GM13977 (cell line): ENCODE data around the gene CWF19L2.

ENCODE experiments used
- DNase-seq: peaks from one replicate; pipeline ENCODE4 v3.0.0; 2012; ENCODE audit warnings: low spot score
- CTCF ChIP-seq: IDR thresholded peaks from 2 replicates; pipeline ENCODE4 v1.5.1; 2012; ENCODE audit warnings: mild to moderate bottlenecking, control low read depth; ENCODE audit not compliant: insufficient read depth; ENCODE audit errors: extremely low read depth, missing control alignments
- in situ Hi-C: fragments of 300-500 bp; cut with MboI; formaldehyde crosslinking; loops from one replicate; pipeline ENCODE4 v1.12.0; 2022; ENCODE audit warnings: low sequenced_read_pairs, low pct_unique_long_range_greater_than_20kb, mixed read lengths, inconsistent platforms; ENCODE audit not compliant: unreplicated experiment

Gene CWF19L2

GRCh38 chr11:107370390-107370789 is 87.2 kb downstream of the CWF19L2 start:
- no peak for DNase-seq
- in situ Hi-C loops = no loop called here

GRCh38 chr11:107359701-107360100 is 97.9 kb downstream of the CWF19L2 start:
- no peak for DNase-seq
- no peak for TF ChIP-seq CTCF
- in situ Hi-C loops = no loop called here

More at GRCh38 chr11:107370390-107370789, 87.2 kb downstream of the CWF19L2 start:
- TF ChIP-seq CTCF = no peak

GRCh38 chr11:107357877-107358276 is 99.7 kb downstream of the CWF19L2 start:
- DNase-seq = no peak
- TF ChIP-seq CTCF = no peak
- in situ Hi-C loops = no loop called here

GRCh38 chr11:107354780-107355179 is 102.8 kb downstream of the CWF19L2 start:
- in situ Hi-C loops = no loop called here
- no peak for TF ChIP-seq CTCF
- no peak for DNase-seq

GRCh38 chr11:107337917-107338316 is 119.7 kb downstream of the CWF19L2 start:
- no peak for TF ChIP-seq CTCF
- in situ Hi-C loops = no loop called here

GRCh38 chr11:107331728-107332127 is 125.9 kb downstream of the CWF19L2 start:
- no peak for TF ChIP-seq CTCF
- in situ Hi-C loops = no loop called here
- DNase-seq = no peak

More at GRCh38 chr11:107337917-107338316, 119.7 kb downstream of the CWF19L2 start:
- no peak for DNase-seq

- in situ Hi-C loops = no loop called here
- DNase-seq = no peak
- no peak for TF ChIP-seq CTCF
These were observed 128.5 kb downstream of the CWF19L2 start for GRCh38 chr11:107329164-107329563.
